Measurements from ENCODE around the gene PGM1. TPM values are rescaled to one million over a fixed set of nuclear protein-coding genes. Genes with fewer than 3 reads are reported as not detected.

The PGM1 gene
- total RNA-seq, 3 donors from 2014 or later: 59.0 to 130 (median 80.1) TPM

DNA sequence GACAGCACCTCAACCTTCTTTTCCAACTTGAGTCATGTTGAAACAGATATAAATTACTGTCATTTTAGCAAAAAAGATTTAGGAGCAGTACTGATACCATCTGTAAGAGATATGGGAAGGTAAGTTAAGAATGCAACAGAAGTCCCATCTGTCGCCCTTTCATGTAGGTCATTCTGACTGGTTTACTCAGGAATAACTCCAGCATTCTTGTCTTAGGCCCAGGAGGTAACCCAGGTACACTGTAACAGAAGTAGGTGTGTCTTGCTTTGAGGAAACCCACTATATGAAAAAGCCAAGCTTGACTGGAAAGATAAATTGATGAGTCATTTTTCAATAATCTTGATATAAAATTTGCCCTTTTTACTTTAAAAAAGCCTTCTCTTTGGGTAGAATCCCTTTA is 35.4 kb downstream of the PGM1 start:
- no peaks in the 10 kb centered on the region for H3K9me3 ChIP-seq
- no peaks in the 10 kb centered on the region for H3K4me1 ChIP-seq
- no peak for DNase-seq (ENCODE audit: low spot score in 2 of 2)
- intact Hi-C loops (cut with DNase I; ENCODE audit: low total_unique reads): no loop called here
- no peak overlapping the region for H3K4me3 ChIP-seq
- no peak for TF ChIP-seq POLR2AphosphoS5 (IDR thresholded peaks at IDR 0.05)
- TF ChIP-seq, protein P1, sequence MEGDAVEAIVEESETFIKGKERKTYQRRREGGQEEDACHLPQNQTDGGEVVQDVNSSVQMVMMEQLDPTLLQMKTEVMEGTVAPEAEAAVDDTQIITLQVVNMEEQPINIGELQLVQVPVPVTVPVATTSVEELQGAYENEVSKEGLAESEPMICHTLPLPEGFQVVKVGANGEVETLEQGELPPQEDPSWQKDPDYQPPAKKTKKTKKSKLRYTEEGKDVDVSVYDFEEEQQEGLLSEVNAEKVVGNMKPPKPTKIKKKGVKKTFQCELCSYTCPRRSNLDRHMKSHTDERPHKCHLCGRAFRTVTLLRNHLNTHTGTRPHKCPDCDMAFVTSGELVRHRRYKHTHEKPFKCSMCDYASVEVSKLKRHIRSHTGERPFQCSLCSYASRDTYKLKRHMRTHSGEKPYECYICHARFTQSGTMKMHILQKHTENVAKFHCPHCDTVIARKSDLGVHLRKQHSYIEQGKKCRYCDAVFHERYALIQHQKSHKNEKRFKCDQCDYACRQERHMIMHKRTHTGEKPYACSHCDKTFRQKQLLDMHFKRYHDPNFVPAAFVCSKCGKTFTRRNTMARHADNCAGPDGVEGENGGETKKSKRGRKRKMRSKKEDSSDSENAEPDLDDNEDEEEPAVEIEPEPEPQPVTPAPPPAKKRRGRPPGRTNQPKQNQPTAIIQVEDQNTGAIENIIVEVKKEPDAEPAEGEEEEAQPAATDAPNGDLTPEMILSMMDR (IDR thresholded peaks at IDR 0.05): no peak
- TF ChIP-seq POLR2A (IDR thresholded peaks at IDR 0.05): no peak
- no peaks in the 10 kb centered on the region for H3K36me3 ChIP-seq
- no peaks in the 10 kb centered on the region for H3K27me3 ChIP-seq
- H3K27ac ChIP-seq: no peak overlapping the region

DNA sequence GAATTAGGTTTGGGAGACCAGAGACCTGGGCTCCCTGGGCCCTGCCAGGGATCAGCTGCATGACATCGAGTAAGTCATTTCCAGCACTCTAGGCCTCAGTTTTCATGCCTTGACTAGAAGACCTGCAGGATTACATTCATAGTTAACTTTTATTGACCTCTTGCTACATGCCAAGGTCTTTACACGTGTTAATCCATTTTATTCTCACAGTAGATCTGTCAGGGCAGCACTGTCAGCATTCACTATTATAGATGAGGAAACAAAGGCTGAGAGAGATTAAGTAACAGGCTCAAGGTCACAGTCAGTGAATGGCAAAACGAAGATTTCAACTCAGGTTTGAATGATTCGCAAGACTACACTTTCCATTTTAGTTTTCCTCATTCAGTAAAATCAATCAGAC is 37.0 kb downstream of the PGM1 start:
- no peak for DNase-seq (ENCODE audit: low spot score in 2 of 2)
- no peaks in the 10 kb centered on the region for H3K4me1 ChIP-seq
- intact Hi-C loops (cut with DNase I; ENCODE audit: low total_unique reads): no loop called here
- H3K27ac ChIP-seq: no peak overlapping the region
- H3K9me3 ChIP-seq: no peaks in the 10 kb centered on the region
- no peak overlapping the region for H3K4me3 ChIP-seq
- no peaks in the 10 kb centered on the region for H3K36me3 ChIP-seq
- no peak for TF ChIP-seq POLR2AphosphoS5 (IDR thresholded peaks at IDR 0.05)
- TF ChIP-seq, protein P1 (IDR thresholded peaks at IDR 0.05): no peak
- no peaks in the 10 kb centered on the region for H3K27me3 ChIP-seq

DNA sequence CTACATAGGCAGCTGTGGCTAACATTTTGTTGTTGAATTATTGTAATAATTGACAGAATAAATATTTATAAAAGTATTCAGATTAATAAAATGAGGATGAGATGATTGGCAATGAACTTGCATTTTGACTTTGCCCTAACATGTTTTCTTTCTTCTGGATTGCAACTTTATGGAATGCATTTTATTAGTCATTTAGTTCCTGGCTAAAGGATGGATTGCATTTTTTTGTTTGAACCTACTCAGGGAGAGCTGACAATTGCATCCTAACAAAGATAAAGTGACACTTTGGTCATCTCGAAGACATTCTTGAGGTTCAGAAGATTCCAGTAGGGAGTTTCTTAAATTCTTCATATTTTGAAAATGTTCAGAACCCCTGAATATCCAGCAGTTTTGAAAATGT is 37.5 kb downstream of the PGM1 start:
- Histone ChIP-seq H3K9me3 (no peaks in the 10 kb centered on the region), H3K4me1 (no peaks in the 10 kb centered on the region), H3K27ac (no peak overlapping the region), H3K4me3 (no peak overlapping the region), H3K36me3 (no peaks in the 10 kb centered on the region), H3K27me3 (no peaks in the 10 kb centered on the region)
- intact Hi-C loops (cut with DNase I; ENCODE audit: low total_unique reads): no loop called here
- TF ChIP-seq, protein P1 (IDR thresholded peaks at IDR 0.05): no peak
- TF ChIP-seq POLR2AphosphoS5 (IDR thresholded peaks at IDR 0.05): no peak
- no peak for TF ChIP-seq POLR2A (IDR thresholded peaks at IDR 0.05)
- DNase-seq (ENCODE audit: low spot score in 2 of 2): no peak

DNA sequence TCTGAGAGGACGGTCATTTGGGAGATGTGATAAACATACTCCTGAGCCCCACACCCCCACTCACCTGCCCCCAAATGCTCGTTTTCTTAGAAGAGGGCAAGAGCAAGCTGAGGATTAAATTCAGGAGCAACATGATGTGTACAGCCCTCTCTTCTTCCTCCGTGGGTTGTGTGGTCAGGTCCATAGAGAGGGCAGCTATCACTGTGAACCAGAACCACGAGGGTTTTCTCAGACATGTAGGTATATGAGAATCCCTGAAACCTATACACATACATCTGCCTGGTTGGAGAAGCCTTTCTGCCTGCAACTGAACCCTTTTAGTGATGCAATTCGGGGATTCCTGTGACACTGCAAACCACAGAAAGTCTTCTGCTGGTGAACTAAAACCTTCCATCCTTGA is 38.9 kb downstream of the PGM1 start:
- H3K36me3 ChIP-seq: no peaks in the 10 kb centered on the region
- H3K4me3 ChIP-seq: no peak overlapping the region
- intact Hi-C loops (cut with DNase I; ENCODE audit: low total_unique reads): no loop called here
- H3K4me1 ChIP-seq: no peaks in the 10 kb centered on the region
- H3K27ac ChIP-seq: no peak overlapping the region
- TF ChIP-seq POLR2A (IDR thresholded peaks at IDR 0.05) (no peak), POLR2AphosphoS5 (IDR thresholded peaks at IDR 0.05) (no peak)
- TF ChIP-seq, protein P1 (IDR thresholded peaks at IDR 0.05): no peak
- no peak for DNase-seq (ENCODE audit: low spot score in 2 of 2)
- H3K9me3 ChIP-seq: no peaks in the 10 kb centered on the region
- no peaks in the 10 kb centered on the region for H3K27me3 ChIP-seq

DNA sequence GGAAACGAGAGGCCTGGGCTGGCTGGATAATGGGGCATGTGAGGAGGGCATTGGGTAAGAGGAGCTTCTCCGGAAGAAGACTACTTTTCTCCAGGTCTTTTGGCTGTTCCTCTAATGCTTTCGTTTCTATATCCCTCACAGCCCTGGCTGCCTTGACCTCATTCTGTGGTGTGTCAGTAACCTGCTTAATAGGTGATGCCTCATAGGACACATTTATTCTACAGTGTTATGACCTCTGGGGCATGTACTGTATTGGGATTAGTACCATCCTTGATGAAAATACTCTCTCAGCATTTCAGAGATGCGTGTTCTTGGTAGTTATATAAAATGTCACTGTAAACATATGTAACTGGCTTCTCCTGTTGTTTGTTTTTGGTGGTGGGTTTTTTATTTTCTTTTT is 40.1 kb downstream of the PGM1 start:
- no peak overlapping the region for H3K4me3 ChIP-seq
- no peaks in the 10 kb centered on the region for H3K9me3 ChIP-seq
- H3K4me1 ChIP-seq: no peaks in the 10 kb centered on the region
- H3K27me3 ChIP-seq: no peaks in the 10 kb centered on the region
- intact Hi-C loops (cut with DNase I; ENCODE audit: low total_unique reads): no loop called here
- no peak overlapping the region for H3K27ac ChIP-seq
- DNase-seq (ENCODE audit: low spot score in 2 of 2): no peak
- H3K36me3 ChIP-seq: no peaks in the 10 kb centered on the region
- TF ChIP-seq, protein P1 (IDR thresholded peaks at IDR 0.05): no peak
- TF ChIP-seq POLR2A (IDR thresholded peaks at IDR 0.05): no peak
- no peak for TF ChIP-seq POLR2AphosphoS5 (IDR thresholded peaks at IDR 0.05)

Measured in breast epithelium (tissue), 4 donors.